Measurements from ENCODE around the gene CTNNBIP1.
"Not testable (repeated sequence)": the region's sequence is repeated elsewhere in the genome, so short reads cannot be mapped to it uniquely, and the experiment has no call there.

CTNNBIP1 gene

GRCh38 chr1:9910076-9910422 lies at the start of gene CTNNBIP1:
Gene CTNNBIP1, minus strand, starts transcription at chr1:9910269. Its CDS starts 38,205 bp downstream, at chr1:9872064.
- no peak for DNase-seq (ENCODE audit: low read depth in 2 of 2)

- no peak for DNase-seq (ENCODE audit: low read depth in 2 of 2)
Measured at GRCh38 chr1:9957726-9958125, 47.7 kb upstream of the CTNNBIP1 start.

- no peak for DNase-seq (ENCODE audit: low read depth in 2 of 2)
Measured at GRCh38 chr1:9946315-9946714, 36.2 kb upstream of the CTNNBIP1 start.

GRCh38 chr1:9942939-9943788 lies 33.1 kb upstream of the CTNNBIP1 start, which contains the start of the genes LZIC and NMNAT1:
Gene LZIC, minus strand, starts transcription at chr1:9943391. Its CDS starts 6,772 bp downstream, at chr1:9936619.
Gene NMNAT1, plus strand, starts transcription at chr1:9943475. Its CDS starts 28,599 bp downstream, at chr1:9972074.
- peak; percentile 78 to 81 for DNase-seq (ENCODE audit: low read depth in 2 of 2)

- no peak for DNase-seq (ENCODE audit: low read depth in 2 of 2)
Measured at GRCh38 chr1:9942399-9942938, 32.4 kb upstream of the CTNNBIP1 start.

- DNase-seq (ENCODE audit: low read depth in 2 of 2): no peak
Measured at GRCh38 chr1:9929431-9930385, 19.6 kb upstream of the CTNNBIP1 start.

GRCh38 chr1:9927259-9927658 lies 17.2 kb upstream of the CTNNBIP1 start:
- DNase-seq (ENCODE audit: low read depth in 2 of 2): no peak

GRCh38 chr1:9922342-9922741 lies 12.3 kb upstream of the CTNNBIP1 start:
- DNase-seq (ENCODE audit: low read depth in 2 of 2): no peak

GRCh38 chr1:9920606-9921005 lies 10.5 kb upstream of the CTNNBIP1 start:
- DNase-seq (ENCODE audit: low read depth in 2 of 2): no peak

GRCh38 chr1:9917901-9918300 lies 7.8 kb upstream of the CTNNBIP1 start:
- no peak for DNase-seq (ENCODE audit: low read depth in 2 of 2)

GRCh38 chr1:9917495-9917894 lies 7.4 kb upstream of the CTNNBIP1 start:
- DNase-seq (ENCODE audit: low read depth in 2 of 2): not testable (repeated sequence)

GRCh38 chr1:9916452-9916851 lies 6.4 kb upstream of the CTNNBIP1 start:
- DNase-seq (ENCODE audit: low read depth in 2 of 2): no peak

GRCh38 chr1:9914610-9914937 lies 4.5 kb upstream of the CTNNBIP1 start:
- DNase-seq (ENCODE audit: low read depth in 2 of 2): no peak

GRCh38 chr1:9912264-9912936 lies 2.3 kb upstream of the CTNNBIP1 start:
- no peak for DNase-seq (ENCODE audit: low read depth in 2 of 2)

- peak; percentile 100 for DNase-seq (ENCODE audit: low read depth in 2 of 2)
Measured at GRCh38 chr1:9910423-9911178, 532 bp upstream of the CTNNBIP1 start.

- DNase-seq (ENCODE audit: low read depth in 2 of 2): no peak
Measured at GRCh38 chr1:9909234-9910046, 629 bp downstream of the CTNNBIP1 start.

GRCh38 chr1:9908871-9909233 lies 1.2 kb downstream of the CTNNBIP1 start:
- no peak for DNase-seq (ENCODE audit: low read depth in 2 of 2)

GRCh38 chr1:9907441-9907840 lies 2.6 kb downstream of the CTNNBIP1 start:
- DNase-seq (ENCODE audit: low read depth in 2 of 2): no peak

GRCh38 chr1:9906466-9906865 lies 3.6 kb downstream of the CTNNBIP1 start:
- no peak for DNase-seq (ENCODE audit: low read depth in 2 of 2)

GRCh38 chr1:9905010-9905409 lies 5.1 kb downstream of the CTNNBIP1 start:
- DNase-seq (ENCODE audit: low read depth in 2 of 2): no peak

All from stimulated activated CD8-positive, alpha-beta memory T cell treated with anti-CD3 and anti-CD28 coated beads, Interleukin-2, amount 100 ng/mL, for 1 hour (primary cell).